K562 (cell line): Measurements from ENCODE around the gene DOCK7. TPM values are rescaled to one million over a fixed set of nuclear protein-coding genes. Genes with fewer than 3 reads are reported as not detected.

Experiments used
- ETV6 ChIP-seq, 3 experiments: fragments of 150-350 bp in 1 of 3; sonication (generic) in 1 of 3; formaldehyde crosslinking in 1 of 3; IDR thresholded peaks; 2 replicates each; pipeline versions ENCODE4 v1.6.1 to v1.8.0; 2014 to 2022; ENCODE audit warnings: borderline replicate concordance in 2 of 3, low read depth in 2 of 3, antibody characterized with exemption in 1 of 3, low read length in 1 of 3, mild to moderate bottlenecking in 1 of 3, missing genetic modification reagents in 1 of 3
- GTF2F1 ChIP-seq: IDR thresholded peaks from 2 replicates; pipeline ENCODE4 v1.6.1; 2011; ENCODE audit warnings: low read depth, low read length, improper control_type of control experiment
- HOXB6 ChIP-seq: fragments of 250-450 bp; sonication (Bioruptor Pico); IDR thresholded peaks from 2 replicates; pipeline ENCODE4 v1.5.1; 2022; ENCODE audit warnings: mild to moderate bottlenecking, borderline replicate concordance
- KDM5B ChIP-seq: fragments of 200-600 bp; sonication (generic); IDR thresholded peaks from 2 replicates; pipeline ENCODE4 v1.6.1; 2012; ENCODE audit warnings: low read depth, mild to moderate bottlenecking, moderate library complexity, low read length, control low read depth, inconsistent platforms; ENCODE audit not compliant: insufficient replicate concordance
- MECOM ChIP-seq: fragments of 250-450 bp; sonication (Bioruptor Pico); IDR thresholded peaks from 2 replicates; pipeline ENCODE4 v1.8.0; 2022; ENCODE audit warnings: inconsistent platforms
- MYC ChIP-seq, 2 experiments: fragments of 250-450 bp in 1 of 2; sonication (Bioruptor Pico) in 1 of 2; IDR thresholded peaks; 2 replicates each; pipeline versions ENCODE4 v1.5.1 to v1.6.1; 2012 to 2021; ENCODE audit warnings: low read depth in 2 of 2, borderline replicate concordance in 1 of 2, improper control_type of control experiment in 1 of 2, low read length in 1 of 2, mild to moderate bottlenecking in 1 of 2, moderate library complexity in 1 of 2
- SMAD2 ChIP-seq: fragments of 150-350 bp; IDR thresholded peaks from 2 replicates; pipeline ENCODE4 v1.6.1; 2014; ENCODE audit warnings: low read depth, mild to moderate bottlenecking, low read length
- SMARCA4 ChIP-seq: fragments of 450-650 bp; IDR thresholded peaks from 2 replicates; pipeline ENCODE4 v1.6.1; 2016
- SMARCA5 ChIP-seq: fragments of 450-650 bp; IDR thresholded peaks from 2 replicates; pipeline ENCODE4 v1.6.1; 2016
- TRIM24 ChIP-seq, 2 experiments: fragments of 450-650 bp; IDR thresholded peaks; 2 replicates each; pipeline ENCODE4 v1.6.1; 2016
- ZC3H4 ChIP-seq: sonication (generic); formaldehyde crosslinking; IDR thresholded peaks from 2 replicates; pipeline ENCODE4 v1.9.0; 2021; ENCODE audit warnings: missing genetic modification reagents, borderline replicate concordance
- ZNF224 ChIP-seq: sonication (generic); formaldehyde crosslinking; IDR thresholded peaks from 2 replicates; pipeline ENCODE4 v1.8.0; 2022; ENCODE audit warnings: mild to moderate bottlenecking, missing genetic modification reagents
- polyA plus RNA-seq, 8 experiments: library from polyadenylated mRNA; depleted of rRNA in 4 of 8; stranded (reverse) in 5 of 8; unstranded in 3 of 8; fragments of >200 nt; fragmentation: Nextera tagmentation in 2 of 8; fragmentation: Illumina TruSeq in 1 of 8; extraction: Ambion mirVana in 2 of 8; extraction: Trizol in 1 of 8; gene quantifications; 2 replicates each; pipeline versions ENCODE4 v1.2.1 to v1.2.3, GENCODE V29; 2011 to 2014; ENCODE audit warnings: inconsistent platforms in 1 of 8, missing spikeins in 1 of 8
- total RNA-seq, 7 experiments: library from RNA; depleted of rRNA in 6 of 7; stranded (reverse); fragments of >200 nt in 6 of 7; fragmentation: Illumina TruSeq in 2 of 7; extraction: Trizol in 2 of 7; gene quantifications; 2 replicates each; pipeline versions ENCODE4 v1.2.1 to v1.2.3, GENCODE V29; 2011 to 2021; ENCODE audit warnings: low replicate concordance in 1 of 7
- TF ChIP-seq, protein P1 (sequence below): fragments of 250-450 bp; sonication (Bioruptor Pico); IDR thresholded peaks from 2 replicates; pipeline ENCODE4 v1.8.0; 2021; ENCODE audit warnings: moderate library complexity, mild to moderate bottlenecking, inconsistent platforms
- TF ChIP-seq, protein P2 (sequence below): sonication (generic); formaldehyde crosslinking; IDR thresholded peaks from 2 replicates; pipeline ENCODE4 v1.8.1; 2023; ENCODE audit warnings: mild to moderate bottlenecking, missing genetic modification reagents
- TF ChIP-seq, protein P3 (sequence below), 2 experiments: fragments of 200-800 bp in 1 of 2; sonication (Bioruptor generic) in 1 of 2; sonication (generic) in 1 of 2; formaldehyde crosslinking in 1 of 2; IDR thresholded peaks in 1 of 2; conservative IDR thresholded peaks in 1 of 2; 2 replicates each; pipeline versions ENCODE4 v1.5.0 to v1.6.1; 2016 to 2020; ENCODE audit warnings: missing compliant biosample characterization in 1 of 2, missing genetic modification characterization in 1 of 2, missing genetic modification reagents in 1 of 2
- TF ChIP-seq, protein P4 (sequence below): sonication (generic); formaldehyde crosslinking; IDR thresholded peaks from 2 replicates; pipeline ENCODE4 v1.8.1; 2023; ENCODE audit warnings: missing genetic modification reagents, mild to moderate bottlenecking, borderline replicate concordance

Gene DOCK7
- total and polyA plus RNA-seq, 9 of the 15 experiments (the other 6 are each of a cell fraction or from before 2014, with no cell fraction given) = 4.9 to 35.1 (median 12.6) TPM

DNA sequence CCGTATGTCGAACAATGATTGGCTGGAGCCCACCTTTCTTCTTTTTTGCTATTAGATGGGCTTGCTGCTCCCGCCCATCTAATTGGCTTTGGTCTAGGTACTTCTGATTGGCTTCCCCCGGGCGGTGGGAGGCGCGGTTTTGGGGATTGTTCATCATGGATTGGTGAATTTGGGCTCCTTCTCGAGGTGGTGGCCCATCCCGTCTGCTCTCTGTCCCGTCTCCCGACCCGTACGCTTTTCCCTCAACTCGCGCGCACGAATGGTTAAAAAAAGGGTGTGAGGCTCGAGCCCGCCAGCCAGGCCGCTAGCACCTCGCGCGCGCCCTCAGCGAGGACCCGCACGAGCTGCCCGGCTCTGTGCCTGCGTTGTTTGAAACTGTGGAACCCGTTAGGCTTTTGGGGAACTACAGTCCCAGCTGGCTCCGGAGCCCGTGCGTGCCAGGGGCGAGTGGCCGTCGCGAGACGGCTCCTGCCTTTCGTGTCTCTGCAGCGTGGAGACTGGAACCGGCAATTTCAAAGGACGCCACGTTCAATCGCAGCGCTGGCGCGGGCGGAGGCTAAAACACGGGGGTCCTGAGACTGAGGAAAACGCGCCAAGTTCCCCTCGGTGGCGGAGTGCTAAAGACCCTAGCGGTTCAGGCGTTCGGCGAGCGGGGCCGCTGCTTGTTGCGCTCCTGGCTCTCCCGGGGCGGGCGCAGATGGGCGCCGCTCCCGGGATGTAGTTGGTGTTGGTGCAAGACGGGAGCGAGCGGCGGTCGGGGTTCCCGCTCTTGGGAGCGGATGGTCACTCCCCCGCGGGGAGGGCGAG is 251.5 kb downstream of the DOCK7 start, which contains the start of gene USP1 (continued):
- TF ChIP-seq, protein P1, sequence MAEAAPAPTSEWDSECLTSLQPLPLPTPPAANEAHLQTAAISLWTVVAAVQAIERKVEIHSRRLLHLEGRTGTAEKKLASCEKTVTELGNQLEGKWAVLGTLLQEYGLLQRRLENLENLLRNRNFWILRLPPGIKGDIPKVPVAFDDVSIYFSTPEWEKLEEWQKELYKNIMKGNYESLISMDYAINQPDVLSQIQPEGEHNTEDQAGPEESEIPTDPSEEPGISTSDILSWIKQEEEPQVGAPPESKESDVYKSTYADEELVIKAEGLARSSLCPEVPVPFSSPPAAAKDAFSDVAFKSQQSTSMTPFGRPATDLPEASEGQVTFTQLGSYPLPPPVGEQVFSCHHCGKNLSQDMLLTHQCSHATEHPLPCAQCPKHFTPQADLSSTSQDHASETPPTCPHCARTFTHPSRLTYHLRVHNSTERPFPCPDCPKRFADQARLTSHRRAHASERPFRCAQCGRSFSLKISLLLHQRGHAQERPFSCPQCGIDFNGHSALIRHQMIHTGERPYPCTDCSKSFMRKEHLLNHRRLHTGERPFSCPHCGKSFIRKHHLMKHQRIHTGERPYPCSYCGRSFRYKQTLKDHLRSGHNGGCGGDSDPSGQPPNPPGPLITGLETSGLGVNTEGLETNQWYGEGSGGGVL (CRISPR knock-in tag) = no peak
- TF ChIP-seq, protein P2, sequence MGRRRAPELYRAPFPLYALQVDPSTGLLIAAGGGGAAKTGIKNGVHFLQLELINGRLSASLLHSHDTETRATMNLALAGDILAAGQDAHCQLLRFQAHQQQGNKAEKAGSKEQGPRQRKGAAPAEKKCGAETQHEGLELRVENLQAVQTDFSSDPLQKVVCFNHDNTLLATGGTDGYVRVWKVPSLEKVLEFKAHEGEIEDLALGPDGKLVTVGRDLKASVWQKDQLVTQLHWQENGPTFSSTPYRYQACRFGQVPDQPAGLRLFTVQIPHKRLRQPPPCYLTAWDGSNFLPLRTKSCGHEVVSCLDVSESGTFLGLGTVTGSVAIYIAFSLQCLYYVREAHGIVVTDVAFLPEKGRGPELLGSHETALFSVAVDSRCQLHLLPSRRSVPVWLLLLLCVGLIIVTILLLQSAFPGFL (CRISPR knock-in tag) = no peak
- 0 out of 2 replicates have a peak, but pooled peaks have one; percentile 20 for TF ChIP-seq GTF2F1
- TF ChIP-seq HOXB6 (CRISPR knock-in tag) = no peak
- TF ChIP-seq, protein P3, sequence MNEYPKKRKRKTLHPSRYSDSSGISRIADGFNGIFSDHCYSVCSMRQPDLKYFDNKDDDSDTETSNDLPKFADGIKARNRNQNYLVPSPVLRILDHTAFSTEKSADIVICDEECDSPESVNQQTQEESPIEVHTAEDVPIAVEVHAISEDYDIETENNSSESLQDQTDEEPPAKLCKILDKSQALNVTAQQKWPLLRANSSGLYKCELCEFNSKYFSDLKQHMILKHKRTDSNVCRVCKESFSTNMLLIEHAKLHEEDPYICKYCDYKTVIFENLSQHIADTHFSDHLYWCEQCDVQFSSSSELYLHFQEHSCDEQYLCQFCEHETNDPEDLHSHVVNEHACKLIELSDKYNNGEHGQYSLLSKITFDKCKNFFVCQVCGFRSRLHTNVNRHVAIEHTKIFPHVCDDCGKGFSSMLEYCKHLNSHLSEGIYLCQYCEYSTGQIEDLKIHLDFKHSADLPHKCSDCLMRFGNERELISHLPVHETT (CRISPR knock-in tag; conservative IDR thresholded peaks at IDR 0.05 in 1 of 2, IDR thresholded peaks at IDR 0.05 in 1 of 2) = peak in 1 of 2 experiments; percentile 89; a peak in 2 of 4 replicates
- TF ChIP-seq ETV6 (IDR thresholded peaks at IDR 0.05; ENCODE audit: borderline replicate concordance in 1 of 2, low read depth in 2 of 2, low read length in 1 of 2) = 0 out of 4 replicates have a peak, but pooled peaks of 1 of the 2 experiments have one; percentile 50
- TF ChIP-seq ETV6 (CRISPR knock-in tag; IDR thresholded peaks at IDR 0.05; ENCODE audit: borderline replicate concordance) = no peak
- TF ChIP-seq, protein P4, sequence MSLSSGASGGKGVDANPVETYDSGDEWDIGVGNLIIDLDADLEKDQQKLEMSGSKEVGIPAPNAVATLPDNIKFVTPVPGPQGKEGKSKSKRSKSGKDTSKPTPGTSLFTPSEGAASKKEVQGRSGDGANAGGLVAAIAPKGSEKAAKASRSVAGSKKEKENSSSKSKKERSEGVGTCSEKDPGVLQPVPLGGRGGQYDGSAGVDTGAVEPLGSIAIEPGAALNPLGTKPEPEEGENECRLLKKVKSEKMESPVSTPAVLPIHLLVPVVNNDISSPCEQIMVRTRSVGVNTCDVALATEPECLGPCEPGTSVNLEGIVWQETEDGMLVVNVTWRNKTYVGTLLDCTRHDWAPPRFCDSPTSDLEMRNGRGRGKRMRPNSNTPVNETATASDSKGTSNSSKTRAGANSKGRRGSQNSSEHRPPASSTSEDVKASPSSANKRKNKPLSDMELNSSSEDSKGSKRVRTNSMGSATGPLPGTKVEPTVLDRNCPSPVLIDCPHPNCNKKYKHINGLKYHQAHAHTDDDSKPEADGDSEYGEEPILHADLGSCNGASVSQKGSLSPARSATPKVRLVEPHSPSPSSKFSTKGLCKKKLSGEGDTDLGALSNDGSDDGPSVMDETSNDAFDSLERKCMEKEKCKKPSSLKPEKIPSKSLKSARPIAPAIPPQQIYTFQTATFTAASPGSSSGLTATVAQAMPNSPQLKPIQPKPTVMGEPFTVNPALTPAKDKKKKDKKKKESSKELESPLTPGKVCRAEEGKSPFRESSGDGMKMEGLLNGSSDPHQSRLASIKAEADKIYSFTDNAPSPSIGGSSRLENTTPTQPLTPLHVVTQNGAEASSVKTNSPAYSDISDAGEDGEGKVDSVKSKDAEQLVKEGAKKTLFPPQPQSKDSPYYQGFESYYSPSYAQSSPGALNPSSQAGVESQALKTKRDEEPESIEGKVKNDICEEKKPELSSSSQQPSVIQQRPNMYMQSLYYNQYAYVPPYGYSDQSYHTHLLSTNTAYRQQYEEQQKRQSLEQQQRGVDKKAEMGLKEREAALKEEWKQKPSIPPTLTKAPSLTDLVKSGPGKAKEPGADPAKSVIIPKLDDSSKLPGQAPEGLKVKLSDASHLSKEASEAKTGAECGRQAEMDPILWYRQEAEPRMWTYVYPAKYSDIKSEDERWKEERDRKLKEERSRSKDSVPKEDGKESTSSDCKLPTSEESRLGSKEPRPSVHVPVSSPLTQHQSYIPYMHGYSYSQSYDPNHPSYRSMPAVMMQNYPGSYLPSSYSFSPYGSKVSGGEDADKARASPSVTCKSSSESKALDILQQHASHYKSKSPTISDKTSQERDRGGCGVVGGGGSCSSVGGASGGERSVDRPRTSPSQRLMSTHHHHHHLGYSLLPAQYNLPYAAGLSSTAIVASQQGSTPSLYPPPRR = 0 out of 2 replicates have a peak, but pooled peaks have one; percentile 38
- TF ChIP-seq SMARCA5 = no peak
- no peak for TF ChIP-seq ZNF224
- TF ChIP-seq MYC (IDR thresholded peaks at IDR 0.05; ENCODE audit: low read depth, low read length) = peak; percentile 52
- TF ChIP-seq MYC (CRISPR knock-in tag; IDR thresholded peaks at IDR 0.05; ENCODE audit: borderline replicate concordance, low read depth) = peak; percentile 83
- TF ChIP-seq SMARCA4 = peak; percentile 10; the same call in 1 of the 2 replicates
- TF ChIP-seq TRIM24 (IDR thresholded peaks at IDR 0.05) = no peak; a peak in 2 of 4 replicates
- no peak for TF ChIP-seq MECOM (CRISPR knock-in tag)
- no peak for TF ChIP-seq SMAD2
- TF ChIP-seq KDM5B = no peak
- no peak for TF ChIP-seq ZC3H4 (CRISPR knock-in tag)
